GM19455 (cell line): ENCODE measurements around the gene C2CD2.
A peak's percentile ranks its signal among the peaks of the same experiment; 100 is the strongest.

Experiments used
- ATAC-seq: cut with Tn5 transposase; IDR thresholded peaks from one replicate; pipeline ENCODE4 v1.9.1; 2021; ENCODE audit not compliant: unreplicated experiment

C2CD2 gene

DNA sequence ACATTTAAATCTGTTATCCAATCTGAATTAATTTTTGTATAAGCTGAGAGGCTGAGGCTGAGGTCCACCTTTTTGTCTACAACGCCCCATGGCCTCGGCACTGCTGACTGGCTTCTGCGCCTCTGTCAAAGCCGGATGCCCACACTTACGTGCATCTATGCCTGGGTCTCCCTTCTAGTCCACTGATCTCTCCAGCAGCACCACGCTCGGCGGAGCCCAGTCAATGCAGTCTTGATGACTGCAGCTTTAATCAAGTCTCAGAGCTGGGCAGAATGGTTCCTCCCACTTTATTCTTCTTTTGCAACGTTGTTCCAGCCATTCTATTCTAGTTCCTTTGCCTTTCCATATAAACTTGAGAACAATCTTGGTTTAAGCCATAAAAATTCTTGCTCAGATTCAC lies 84.0 kb downstream of the C2CD2 start:
- ATAC-seq, result no peak

DNA sequence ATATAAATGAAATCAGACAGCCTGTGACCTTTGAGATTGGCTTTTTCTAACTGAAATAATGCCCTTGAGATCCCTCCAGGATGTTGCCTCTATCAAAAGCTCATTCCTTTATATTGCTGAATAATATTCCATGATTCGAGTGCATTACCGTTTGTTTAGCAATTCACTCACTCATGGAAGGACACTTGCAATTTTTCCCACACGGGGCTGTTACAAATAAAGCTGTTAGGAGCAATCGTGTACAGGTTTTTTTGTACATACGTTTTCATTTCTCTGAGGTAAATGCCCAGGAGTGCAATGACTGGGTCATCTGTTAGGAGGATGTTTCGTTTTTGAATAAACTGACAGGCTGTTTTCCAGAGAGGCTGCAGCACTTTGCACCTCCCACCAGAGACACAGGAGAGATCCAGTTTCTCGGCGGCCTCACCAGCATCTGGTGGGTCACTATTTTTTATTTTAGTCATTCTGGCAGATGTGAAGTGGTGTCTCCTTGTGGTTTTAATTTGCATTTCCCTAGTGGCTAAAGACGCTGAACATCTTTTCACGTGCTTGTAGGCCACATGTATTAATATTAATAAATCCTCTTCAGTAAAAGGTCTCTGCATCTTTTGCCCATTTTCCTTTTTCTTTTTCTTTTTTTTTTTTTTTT lies 85.6 kb downstream of the C2CD2 start:
- peak; percentile 61 for ATAC-seq

DNA sequence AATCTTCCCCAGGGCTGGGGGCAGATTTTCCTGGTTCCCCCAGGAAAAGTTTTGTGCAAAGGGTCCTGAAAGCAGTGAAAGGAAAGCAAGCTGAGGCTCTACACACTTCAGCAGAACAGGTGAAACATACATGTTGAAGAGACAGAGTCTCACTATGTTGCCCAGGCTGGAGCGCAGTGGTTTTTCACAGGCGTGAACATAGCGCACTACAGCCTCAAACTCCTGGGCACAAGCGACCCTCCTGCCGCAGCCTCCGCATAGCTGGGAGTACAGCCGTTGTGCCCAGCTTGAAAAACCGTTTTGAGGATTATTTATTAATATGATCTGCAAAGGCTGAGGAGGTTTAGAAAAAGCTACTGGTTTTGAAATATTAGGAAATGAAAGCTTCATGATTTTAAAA lies 86.5 kb downstream of the C2CD2 start:
- no peak for ATAC-seq

DNA sequence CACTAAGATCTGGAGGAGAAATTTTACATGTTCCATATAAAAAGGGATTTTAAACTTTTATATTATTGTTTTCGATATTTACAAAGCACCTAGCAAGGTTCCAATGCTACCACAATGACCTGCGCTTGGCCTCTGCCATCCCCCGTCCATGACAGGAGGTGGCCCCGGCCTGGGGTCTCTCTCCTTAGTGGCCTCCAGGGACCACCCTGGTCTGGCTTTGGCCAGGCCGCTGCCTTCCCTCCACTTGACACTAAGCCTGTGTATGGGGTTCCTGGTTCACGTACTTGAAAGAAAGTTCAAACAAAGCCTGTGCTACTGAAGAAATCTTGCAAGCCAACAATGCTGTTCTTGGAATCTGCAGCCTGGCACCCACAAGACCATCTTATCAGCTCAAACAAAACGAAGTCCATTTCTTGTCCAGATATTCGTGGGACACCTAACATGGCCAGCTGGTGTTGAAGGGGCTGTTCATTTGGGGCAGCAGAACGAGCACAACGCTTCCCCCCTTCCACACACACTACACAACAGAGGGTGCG lies 87.5 kb downstream of the C2CD2 start:
- no peak for ATAC-seq

DNA sequence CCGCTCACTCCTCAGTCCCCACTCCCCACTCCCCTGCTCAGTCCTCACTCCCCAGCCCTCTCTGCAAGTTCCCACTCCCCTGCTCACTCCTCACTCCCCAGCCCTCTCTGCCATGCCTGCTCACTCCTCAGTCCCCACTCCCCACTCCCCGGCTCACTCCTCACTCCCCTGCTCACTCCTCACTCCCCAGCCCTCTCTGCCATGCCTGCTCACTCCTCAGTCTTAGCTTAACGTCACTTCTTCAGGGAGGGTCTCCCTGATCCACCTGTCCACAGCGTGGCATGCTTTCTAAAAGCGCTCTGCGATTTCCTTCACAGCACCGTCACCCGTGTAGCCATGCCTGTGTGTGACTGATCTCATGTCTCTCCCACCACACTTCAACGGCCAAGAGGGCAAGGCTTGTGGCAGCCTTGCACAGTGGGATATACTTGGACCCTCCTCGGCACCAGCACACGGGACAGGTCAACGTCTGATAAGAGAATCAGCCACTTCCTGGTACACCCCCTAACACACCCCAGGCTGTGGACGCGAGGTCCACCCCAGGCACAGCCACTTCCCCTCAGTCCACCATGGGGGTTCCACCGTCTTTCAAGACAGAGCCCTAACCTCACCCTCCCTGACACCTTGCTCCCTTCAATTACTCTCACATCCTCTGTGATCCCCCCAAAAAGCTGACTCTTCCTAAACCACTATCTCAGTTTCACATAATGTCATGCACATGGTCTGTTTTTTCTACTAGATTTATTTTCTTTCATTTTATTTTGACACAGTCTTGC lies 88.6 kb downstream of the C2CD2 start:
- ATAC-seq, result peak; percentile 43

DNA sequence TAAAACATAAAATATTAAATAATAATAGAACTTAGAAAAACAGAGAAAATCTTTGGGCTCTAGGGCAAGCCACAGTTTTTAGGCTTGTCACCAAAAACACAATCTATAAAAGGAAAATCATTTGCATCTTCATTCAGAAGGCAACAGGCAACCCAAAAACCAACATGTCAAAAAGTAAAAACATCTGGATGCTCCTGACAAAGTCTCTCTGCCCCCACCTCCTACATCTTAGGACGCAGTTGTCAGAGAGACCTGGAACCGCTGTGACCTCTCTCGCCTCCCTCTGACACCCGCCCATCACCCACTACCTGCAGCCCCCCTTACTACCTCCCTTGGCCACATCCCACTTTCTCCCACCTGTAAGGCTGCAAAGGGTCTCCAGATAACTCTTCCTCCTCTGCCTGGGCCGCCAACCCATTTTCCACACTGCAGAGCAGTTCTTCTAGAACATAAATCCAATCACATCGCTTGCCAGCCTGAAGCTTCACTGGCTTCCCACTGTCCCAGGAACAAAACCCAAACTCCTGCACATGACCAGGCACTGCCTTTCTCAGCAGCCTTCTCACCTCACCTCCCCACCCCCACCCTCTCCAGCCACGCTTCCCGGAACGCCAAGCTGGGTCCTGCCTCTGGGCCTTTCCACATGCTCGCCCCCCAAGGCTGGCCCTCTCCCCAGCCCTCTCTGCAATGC lies 89.4 kb downstream of the C2CD2 start:
- ATAC-seq, result no peak

DNA sequence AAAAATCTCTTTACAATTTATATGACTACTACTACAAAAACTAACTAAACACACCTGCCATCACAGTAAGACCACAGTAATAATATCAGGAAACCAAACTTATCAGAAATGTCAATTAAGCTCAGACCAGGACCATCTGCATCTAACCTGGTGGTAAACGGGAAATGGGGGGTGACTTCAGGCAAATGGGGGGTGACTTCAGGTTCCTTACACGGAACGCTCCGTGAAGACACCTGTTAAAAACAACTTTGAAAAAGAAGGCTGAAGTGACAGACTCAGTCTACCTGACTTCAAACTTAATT lies 90.4 kb downstream of the C2CD2 start:
- ATAC-seq, result no peak

DNA sequence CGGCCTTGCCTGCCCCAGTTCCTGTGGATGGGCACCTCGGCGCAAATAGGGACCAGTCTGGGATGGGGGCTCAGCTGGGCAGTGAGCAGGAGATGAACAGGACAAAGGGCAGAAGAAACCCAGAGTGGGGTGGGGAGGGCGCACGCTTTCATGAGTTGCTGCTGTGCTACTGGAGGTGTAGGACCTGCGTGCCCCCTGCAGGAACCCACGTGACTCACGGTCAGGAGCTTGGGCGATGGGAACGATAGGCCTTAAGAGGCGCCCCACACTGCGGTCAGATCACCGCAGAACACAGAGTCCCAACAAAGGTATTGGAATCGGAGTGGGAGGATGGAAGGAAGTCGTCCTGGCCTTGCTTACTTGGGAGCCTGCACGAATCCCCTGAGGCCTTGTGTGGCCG lies 91.8 kb downstream of the C2CD2 start:
- ATAC-seq, result no peak

DNA sequence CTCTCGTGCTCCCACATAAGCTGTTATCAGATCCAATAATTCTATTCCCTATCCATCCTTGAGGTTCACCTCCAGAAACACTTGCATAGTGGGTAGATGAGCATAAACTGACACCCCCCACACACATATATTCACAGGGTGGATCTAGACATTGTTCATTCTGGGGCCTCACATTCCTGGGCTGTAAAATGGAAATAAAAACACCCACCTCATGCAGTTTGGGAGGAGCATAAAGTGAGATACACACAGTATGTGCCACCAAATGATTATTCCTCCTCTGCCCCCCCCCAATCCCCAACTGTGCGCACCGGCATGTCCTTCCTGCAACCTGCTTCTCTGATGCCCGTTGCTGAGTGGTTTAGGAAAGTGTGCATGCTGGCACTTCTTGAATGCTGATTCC lies 92.6 kb downstream of the C2CD2 start:
- ATAC-seq, result no peak

DNA sequence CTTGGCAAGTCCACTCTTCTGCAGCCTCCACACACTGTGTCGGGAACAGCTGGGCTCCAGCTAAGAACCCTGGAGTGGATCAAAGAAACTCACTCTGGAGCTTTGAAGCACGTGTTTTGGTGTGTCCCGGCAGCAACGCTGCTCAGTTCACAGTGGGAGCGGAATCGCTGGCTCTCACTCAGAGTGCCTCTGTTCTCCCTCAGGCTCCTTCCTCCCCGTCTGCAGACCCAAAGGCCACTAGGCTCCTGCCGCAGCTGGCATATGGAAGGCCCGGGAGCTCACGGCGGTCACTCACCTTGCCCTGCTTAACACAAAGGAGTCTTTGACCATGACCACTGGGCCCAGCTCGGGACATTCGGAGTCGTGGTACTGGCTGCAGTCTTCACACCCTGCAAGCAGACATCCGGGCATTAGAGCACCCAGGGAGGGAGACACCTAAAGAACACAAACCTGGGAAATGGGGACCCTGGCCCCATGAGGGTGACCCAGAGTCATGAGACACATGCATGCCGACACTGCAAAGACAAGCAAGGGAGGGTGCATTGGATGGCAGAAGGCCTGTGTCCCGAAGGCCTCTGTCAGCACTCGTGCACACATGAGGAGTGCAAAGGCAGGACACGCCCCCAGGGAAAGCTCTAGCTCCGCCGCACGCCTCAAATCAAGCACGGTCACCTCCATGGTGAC lies 94.4 kb downstream of the C2CD2 start:
- ATAC-seq, result no peak

DNA sequence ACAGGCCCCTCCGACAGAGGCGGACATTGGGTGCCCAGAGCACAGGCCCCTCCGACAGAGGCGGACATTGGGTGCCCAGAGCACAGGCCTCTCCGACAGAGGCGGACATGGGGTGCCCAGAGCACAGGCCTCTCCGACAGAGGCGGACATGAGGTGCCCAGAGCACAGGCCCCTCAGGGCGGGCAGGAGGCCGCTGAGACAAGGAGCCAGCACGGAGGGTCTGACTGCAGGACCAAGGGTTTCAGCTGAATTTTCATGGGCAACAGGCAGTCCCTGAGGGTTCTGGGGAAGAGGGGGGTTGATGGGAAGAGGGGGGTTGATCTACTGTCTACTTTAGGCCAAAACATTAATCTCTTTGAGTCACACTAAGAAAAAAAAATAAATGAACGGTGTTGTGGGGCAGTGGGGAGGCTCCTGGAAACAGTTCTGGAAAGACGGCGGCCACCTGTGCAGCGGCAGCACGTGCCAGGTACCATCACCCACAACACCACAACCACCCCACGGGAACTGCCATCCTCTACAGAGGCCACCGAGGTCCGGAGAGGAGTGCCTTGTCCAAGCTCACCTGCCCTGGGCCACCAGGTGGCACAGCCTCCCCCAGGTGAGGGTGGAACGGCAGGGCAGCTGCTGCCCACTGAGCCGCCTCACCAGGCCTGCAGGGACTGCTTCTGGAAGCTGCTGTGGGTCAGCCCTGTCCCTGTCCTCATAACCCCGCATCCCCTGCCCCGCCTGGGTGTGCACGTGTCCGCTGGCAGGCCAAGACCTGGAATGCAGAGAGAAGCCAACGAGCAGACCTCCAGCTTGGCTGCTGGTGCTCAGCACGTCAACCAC lies 95.1 kb downstream of the C2CD2 start:
- ATAC-seq, result no peak

DNA sequence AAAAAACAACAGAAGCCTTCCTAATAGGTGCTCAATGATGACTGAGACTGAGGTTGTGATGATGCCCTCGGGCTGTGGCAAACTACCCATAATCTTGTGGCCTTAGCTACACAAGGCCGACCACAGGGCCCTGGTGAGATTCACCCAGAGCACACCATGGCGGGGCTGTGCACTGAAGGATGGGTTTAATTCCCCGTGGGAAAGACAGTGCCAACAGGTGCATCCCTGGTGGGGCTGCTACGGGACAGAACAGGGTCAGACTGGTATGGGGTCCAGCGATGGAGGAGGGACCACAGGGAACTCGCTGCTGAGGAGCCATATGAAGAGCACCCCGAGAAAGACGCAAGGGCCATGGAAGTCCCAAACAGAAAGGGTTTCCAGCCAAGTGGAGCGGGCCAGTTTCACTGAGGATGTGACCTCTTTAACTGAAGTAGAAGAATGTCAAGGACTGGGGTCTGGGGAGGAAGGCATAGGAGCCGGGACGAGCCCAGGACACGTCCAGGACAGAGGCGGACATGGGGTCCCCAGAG lies 96.0 kb downstream of the C2CD2 start:
- no peak for ATAC-seq

DNA sequence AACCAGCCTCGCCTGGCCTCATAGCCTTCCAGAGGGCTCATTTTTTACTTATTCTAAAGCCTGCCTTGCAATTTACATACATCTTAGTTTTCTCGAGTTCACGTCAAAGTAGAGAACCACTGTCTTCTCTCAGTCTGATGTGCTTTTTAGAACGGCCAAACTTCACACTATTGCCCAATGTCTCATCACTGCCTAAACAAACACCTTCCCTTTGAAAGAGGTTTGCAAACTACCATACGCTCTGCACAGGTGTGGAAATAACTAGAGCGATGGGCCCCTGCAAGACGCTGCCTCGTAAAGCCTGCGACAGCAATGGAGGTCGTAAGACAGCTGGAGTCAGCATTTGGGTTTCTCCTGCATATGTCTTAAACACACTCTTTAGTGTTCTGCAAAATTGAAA lies 97.2 kb downstream of the C2CD2 start:
- no peak for ATAC-seq

DNA sequence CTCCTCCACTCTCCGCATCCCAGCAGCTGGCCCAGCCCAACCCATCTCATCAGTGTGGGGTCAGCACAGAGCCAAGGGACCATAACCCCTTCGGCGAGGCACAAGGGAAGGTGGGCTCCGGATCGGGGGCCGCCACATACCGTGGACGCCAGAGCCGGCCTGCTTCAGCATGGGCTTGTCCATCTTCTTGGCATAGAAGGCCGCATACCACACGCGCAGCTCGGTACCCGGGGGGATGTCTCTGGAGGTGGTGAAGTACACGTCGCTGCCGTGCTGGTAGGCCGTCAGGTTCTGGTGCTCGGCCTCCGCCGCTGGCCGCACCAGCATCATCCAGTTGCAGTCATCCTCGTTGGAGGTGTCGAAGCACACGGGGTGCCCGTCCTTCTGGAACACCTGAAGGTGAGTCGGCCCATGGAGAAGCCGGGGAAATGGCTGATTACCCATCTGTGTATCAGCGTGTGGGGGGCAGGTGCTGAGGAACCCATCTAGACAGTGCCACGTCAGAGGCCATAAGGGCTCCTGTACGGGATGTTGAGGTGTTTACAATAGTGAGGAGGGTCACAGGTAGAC lies 99.3 kb downstream of the C2CD2 start:
- no peak for ATAC-seq

DNA sequence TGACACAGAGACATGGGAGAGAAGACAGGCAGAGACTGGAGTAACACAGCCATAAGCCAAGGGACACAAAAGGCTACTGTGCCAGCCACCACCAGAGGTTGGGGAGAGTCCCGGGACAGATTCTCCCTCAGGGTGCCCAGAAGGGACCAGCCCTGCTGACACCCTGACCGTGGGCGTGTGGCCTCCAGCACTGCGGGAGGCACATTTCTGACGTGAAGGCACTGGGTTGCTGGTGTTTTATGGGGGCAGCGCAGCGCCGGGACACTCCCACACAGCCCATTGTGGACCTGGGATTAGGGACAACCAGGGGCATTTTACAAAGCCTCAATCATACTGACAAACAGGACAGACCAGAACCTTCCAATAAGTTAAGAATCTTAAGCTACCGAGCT lies 100.9 kb downstream of the C2CD2 start:
- no peak for ATAC-seq

DNA sequence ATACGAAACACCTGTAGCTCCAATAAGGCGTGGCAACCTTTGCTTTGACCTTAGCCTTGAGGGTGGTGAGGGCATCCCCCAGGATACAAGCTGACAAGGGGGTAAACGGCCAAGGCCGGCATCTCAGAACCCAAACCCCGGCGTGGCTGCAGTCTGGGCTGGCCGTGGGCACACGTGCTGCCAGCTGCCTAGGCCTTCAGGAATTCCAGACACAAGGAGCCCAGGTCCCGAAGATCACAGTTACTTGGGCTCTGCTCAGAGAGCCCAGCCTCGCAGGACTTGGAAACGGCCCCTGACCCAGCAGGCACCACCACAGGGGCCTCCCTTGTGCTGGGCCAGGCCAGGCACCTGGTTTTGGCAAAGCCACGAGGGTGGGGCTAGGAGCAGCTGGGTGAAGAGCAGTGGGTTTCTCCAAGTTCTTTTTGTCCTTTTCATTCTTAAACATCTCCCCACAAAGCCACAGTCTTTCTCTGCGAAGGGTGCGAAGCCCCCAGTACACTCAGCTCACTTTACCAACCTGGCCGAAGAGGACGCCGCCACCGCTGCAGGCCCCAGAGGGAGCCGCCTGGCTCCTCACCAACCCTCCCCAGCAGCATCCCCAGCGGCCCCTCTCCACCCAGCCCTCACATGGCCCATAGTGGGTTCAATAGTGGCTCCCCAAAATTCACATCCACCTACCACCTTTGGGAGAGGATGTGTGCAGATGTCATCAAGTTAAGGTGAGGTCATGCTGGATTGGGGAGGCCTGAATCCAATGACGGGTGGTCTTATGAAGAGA lies 101.5 kb downstream of the C2CD2 start:
- ATAC-seq, result no peak

DNA sequence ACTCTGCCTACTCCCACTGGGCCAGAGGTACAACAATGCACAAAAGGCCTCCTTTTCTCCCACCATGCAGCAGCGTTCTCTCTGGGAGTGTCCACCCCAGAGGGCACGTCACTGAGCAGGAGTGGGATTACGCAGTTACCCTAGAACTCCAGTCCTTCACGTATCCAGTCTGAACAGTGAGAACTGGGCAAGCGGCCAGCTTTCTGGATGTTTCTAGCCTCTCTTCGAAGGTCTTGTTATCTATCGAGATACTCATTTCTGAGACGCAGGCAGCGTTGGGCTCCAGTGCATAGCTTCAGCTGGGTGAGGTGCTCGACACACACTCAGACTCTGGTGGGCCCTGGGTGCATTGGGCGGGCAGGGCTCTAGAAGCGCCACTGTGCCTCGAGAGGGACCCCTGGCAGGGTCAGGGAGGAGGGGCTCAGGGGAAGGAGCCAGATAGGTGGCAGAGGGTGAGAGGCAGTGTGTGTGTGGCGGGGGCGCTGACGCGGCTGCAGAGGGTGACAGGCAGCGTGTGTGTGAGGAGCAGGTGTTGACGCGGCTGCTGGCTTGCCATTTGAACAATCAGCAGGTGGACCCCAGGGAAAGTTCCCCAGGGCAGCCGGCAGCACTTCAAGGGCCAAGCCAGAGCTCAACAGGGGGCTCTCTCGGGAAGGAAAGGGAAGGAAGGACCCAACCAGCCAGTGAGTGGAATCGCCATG lies 102.6 kb downstream of the C2CD2 start:
- ATAC-seq, result no peak

DNA sequence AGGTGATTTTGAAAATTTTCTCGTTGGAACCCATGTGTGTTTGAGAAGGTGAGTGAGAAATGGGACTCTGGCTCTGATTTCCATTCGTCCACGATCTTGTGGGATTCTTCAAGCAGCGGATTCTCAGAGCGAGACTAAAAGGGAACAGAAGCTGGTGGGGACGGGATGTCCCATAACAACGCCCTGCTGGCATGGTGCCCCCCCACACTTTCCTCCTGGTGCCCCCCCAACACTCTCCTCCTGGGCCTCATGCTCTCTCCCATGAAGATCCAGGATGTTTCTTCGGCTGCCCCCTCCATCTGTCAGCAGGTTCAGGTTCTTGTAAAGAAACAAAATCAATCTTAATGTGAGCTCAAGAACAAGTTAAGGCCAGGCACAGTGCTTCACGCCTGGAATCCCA lies 103.7 kb downstream of the C2CD2 start:
- ATAC-seq, result no peak
